ENCODE measurements around the gene USP7. TPM values are rescaled to one million over a fixed set of nuclear protein-coding genes. Genes with fewer than 3 reads are reported as not detected.
"Not testable (repeated sequence)": the region's sequence is repeated elsewhere in the genome, so short reads cannot be mapped to it uniquely, and the experiment has no call there.

USP7 gene
- polyA plus RNA-seq, 3 donors: 116 to 129 (median 124) TPM

DNA sequence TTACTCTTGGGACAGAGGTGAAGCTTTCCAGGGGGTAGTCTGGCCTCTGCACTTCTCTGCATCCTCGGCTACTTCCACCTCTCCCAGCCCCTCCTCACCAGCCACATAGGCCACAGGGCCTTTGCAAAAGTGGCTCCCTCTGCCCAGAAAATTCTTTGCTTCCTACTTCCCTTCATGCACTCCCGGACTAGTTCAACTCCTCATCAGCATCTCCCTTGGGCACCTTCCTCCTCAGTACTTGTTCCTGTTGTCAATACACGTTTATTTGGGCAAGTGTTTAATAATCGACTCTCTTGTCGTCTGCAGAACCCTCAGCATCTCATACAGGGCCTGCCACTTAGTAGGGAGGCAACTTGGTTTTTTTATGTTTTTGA, 23.1 kb upstream of the USP7 start:
- no peak for DNase-seq (ENCODE audit: extremely low read depth in 1 of 11, low read depth in 9 of 11, low spot score in 4 of 11)

GRCh38 chr16:8986111-8986510, 22.4 kb upstream of the USP7 start:
- DNase-seq (ENCODE audit: extremely low read depth in 1 of 11, low read depth in 9 of 11, low spot score in 4 of 11): no peak

DNA sequence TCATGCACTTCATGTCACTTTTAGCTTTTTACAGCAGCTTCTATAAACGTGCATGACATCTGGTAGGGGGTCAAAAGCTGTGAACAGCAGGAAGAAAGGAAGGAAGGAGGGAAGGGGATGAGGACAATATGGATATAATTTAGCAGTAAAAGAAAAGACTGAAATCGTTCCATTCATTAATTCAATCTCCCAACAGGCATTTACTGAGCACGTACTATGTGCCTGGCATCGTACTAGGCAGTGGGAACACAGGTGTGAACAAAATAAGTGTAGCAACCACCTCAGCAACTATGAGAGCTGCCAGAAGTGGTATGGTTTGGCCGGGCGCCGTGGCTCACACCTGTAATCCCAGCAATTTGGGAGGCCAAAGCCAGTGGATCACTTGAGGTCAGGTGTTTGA, 19.1 kb upstream of the USP7 start:
- DNase-seq (ENCODE audit: extremely low read depth in 1 of 11, low read depth in 9 of 11, low spot score in 4 of 11): no peak

DNA sequence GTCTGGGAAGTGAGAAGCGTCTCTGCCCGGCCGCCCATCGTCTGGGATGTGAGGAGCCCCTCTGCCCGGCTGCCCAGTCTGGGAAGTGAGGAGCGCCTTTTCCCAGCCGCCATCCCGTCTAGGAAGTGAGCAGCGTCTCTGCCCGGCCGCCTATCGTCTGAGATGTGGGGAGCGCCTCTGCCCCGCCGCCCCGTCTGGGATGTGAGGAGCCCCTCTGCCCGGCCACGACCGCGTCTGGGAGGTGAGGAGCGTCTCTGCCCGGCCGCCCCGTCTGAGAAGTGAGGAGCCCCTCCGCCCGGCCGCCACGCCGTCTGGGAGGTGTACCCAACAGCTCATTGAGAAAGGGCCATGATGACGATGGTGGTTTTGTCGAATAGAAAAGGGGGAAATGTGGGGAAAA, 18.2 kb upstream of the USP7 start:
- not testable (repeated sequence) for DNase-seq (ENCODE audit: extremely low read depth in 1 of 11, low read depth in 9 of 11, low spot score in 4 of 11)

- not testable (repeated sequence) for DNase-seq (ENCODE audit: extremely low read depth in 1 of 11, low read depth in 9 of 11, low spot score in 4 of 11)
Observed at GRCh38 chr16:8976189-8976588, 12.5 kb upstream of the USP7 start.

DNA sequence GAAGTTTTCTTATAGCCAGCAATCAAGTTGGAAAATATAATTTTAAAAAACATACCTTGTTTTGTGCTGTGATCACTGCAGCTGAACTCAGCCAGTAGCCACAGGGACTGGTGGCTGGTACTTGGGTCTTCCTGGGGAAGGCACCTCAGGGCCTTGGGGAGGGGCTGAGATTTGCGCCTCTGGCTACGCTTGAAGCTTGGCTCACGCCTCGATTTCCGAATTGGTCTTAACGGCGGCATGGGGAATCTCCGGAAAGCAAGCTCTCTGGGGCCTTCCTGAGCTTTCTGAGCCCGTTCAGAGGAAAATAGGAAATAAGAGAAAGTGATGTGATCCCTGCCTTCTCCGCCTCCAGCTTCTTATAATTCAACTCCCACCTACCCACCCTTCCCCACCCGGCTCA, 11.3 kb upstream of the USP7 start:
- no peak for DNase-seq (ENCODE audit: extremely low read depth in 1 of 11, low read depth in 9 of 11, low spot score in 4 of 11)

- no peak for DNase-seq (ENCODE audit: extremely low read depth in 1 of 11, low read depth in 9 of 11, low spot score in 4 of 11)
Observed at GRCh38 chr16:8972843-8973586, 9.3 kb upstream of the USP7 start.

GRCh38 chr16:8971416-8971815, 7.7 kb upstream of the USP7 start:
- no peak for DNase-seq (ENCODE audit: extremely low read depth in 1 of 11, low read depth in 9 of 11, low spot score in 4 of 11)

DNA sequence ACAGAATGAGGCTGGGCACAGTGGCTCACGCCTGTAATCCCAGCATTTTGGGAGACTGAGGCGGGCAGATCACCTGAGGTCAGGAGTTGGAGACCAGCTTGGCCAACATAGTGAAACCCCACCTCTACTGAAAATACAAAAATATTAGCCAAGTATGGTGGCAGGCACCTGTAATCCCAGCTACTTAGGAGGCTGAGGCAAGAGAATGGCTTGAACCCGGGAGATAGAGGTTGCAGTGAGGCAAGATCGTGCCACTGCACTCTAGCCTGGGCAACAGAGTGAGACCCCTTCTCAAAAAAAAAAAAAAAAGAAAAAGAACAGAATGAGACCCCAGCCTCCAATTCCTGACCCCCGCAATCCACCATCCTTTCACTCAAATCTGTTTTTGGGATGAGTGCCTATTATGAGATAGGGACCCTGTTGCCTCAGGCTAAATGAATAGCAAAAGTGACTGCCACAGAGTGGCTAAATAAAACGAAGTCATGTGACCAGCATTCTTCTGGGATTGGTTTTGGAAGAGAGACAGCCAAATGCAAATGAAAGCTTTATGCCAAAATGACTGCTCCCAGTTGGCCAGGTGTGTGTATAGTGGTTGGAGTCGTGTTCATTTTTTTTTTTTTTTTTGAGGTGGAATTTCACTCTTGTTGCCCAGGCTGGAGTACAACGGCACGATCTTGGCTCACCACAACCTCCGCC, 5.6 kb upstream of the USP7 start:
- DNase-seq (ENCODE audit: extremely low read depth in 1 of 11, low read depth in 9 of 11, low spot score in 4 of 11): not testable (repeated sequence)

GRCh38 chr16:8968054-8968453, 4.3 kb upstream of the USP7 start:
- DNase-seq (ENCODE audit: extremely low read depth in 1 of 11, low read depth in 9 of 11, low spot score in 4 of 11): not testable (repeated sequence)

DNA sequence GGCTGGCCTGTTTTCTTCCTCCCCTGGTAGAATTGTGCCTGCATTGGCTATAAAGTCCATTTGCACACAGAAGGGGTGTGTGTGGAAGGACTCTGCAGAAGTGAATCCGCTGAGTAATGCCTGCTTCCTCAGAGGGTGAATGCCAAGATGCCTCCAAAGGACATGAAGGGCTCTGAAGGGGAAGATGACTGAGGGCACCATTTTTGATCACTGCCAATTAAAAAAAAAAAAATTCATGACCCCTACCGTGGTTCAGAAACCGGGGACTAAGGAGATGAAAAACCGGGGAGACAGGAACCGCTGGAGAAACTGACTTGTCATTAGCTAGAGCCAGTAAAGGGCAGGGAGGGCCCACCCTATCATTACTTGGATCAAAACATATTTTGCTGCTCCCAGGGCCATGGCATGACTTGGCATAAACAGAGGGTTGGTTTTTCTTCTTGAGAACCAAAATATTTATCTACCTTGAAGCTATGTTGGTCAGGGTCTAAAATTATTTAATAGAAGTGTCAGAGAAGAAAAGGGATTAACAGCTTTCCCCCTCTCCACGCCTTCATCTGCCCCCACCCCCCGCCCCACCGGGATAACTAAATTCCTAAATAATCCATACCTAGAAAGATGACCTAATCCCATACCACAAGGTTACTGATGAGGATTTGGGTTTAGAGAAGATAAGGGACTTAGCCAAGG, 3.6 kb upstream of the USP7 start:
- DNase-seq (ENCODE audit: extremely low read depth in 1 of 11, low read depth in 9 of 11, low spot score in 4 of 11): no peak

DNA sequence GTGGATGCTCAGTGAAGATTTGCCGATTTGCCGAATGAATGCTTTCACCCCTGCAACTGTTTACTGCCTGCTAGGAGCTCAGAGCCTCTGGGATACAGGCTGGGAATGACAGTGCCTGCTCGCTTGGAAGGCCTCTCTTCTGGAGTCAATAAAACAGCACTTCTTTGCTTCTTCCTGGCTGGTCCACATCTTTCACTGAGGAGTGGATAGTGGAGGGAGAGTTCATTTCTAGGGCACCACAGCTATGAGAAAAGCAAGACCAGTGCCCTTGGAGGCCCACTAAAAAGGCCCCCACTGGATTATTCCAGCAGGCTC, 3.1 kb upstream of the USP7 start:
- DNase-seq (ENCODE audit: extremely low read depth in 1 of 11, low read depth in 9 of 11, low spot score in 4 of 11): no peak

GRCh38 chr16:8964462-8964861, 756 bp upstream of the USP7 start:
- DNase-seq (ENCODE audit: extremely low read depth in 1 of 11, low read depth in 9 of 11, low spot score in 4 of 11): no peak

GRCh38 chr16:8963010-8963820, 491 bp downstream of the USP7 start:
- peak in 2 of 11 donors; percentile 20 to 31 for DNase-seq (ENCODE audit: extremely low read depth in 1 of 11, low read depth in 9 of 11, low spot score in 4 of 11)

DNA sequence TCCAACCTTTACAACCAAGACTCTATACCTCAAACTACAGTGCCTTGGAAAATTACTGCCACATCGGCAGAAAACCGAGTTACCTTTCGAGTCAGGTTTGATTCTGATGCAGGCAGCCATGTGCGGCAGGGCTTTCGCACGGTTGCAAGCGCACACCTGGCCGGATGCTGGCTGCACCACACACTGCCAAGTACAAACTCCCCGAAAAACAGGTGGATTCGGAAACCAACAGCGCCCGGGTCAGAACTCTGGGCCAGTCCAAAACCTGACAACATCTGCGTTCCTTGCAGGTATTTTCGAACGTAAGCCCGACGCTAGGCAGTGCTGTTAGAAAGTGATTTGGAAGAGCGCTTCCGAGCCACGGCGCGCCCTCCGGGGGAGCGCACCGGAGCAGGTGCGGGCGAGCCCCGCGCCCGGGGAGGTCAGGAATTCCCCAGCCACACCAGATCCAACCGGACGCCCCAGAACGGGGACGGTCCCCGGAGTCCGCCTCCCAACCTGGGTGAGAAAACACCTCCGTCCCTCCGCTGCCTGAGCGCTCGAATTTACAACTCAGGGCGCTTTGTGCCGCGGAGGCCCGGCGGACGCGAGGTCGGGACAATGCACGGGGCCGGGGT, 1.2 kb downstream of the USP7 start:
- peak in 2 of 11 donors; percentile 10 to 21 for DNase-seq (ENCODE audit: extremely low read depth in 1 of 11, low read depth in 9 of 11, low spot score in 4 of 11)

GRCh38 chr16:8961811-8962390, 1.8 kb downstream of the USP7 start:
- DNase-seq (ENCODE audit: extremely low read depth in 1 of 11, low read depth in 9 of 11, low spot score in 4 of 11): peak in 3 of 11 donors; percentile 9 to 38 (median 24)

- DNase-seq (ENCODE audit: extremely low read depth in 1 of 11, low read depth in 9 of 11, low spot score in 4 of 11): no peak
Observed at GRCh38 chr16:8960788-8961109, 3.0 kb downstream of the USP7 start.

DNA sequence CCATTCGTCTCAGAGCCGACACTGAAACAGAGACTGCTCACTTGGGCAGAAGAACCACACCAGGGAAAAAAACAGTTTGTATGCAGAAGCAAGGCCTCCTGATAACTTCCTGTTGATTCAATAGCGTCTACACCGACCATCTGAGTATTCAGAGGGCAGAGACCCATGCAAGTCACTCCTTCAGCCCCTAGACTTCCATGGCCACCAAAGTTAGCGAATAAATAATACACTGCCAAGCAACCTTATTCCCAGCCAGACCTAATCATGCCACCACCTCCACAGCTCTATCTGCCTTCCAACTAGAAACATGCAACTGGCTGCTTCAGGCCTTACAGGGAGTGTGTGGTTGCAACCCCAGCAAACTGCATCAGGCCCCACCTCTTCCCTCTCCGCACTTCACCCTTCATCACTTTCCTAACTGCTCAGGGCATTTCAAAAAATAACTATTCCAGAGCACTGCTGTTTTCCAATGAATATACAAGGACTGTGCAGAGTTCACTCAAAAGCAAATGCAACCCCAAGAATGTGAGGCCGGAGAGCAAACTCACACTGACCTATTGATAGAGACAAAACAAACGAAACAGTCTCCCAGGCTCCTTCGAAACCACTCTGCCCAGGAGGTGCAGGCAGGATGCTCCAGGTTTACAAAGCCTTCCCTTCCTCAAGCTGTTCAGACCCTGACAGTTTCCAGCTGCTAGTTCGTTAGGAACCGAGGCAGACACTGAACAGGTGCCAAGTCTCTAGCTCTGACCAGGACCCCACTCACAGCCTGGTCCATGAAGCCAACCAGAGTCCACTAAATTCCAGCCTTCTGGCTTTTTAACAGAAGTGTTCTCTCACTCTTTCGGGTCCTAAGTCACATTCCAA, 3.6 kb downstream of the USP7 start:
- DNase-seq (ENCODE audit: extremely low read depth in 1 of 11, low read depth in 9 of 11, low spot score in 4 of 11): no peak

All from renal cortex interstitium (tissue), 11 donors.